DMS153 (cell line): Measurements from ENCODE around the gene JAZF1.
"Not testable (repeated sequence)": the region's sequence is repeated elsewhere in the genome, so short reads cannot be mapped to it uniquely, and the experiment has no call there.

Experiments
- DNase-seq: peaks from one replicate; lab custom pipeline; 2025; lab: John Stamatoyannopoulos, UW

Gene JAZF1

GRCh38 chr7:27940341-27940740 lies 240.3 kb downstream of the JAZF1 start:
- no peak for DNase-seq

GRCh38 chr7:27939893-27940292 lies 240.7 kb downstream of the JAZF1 start:
- no peak for DNase-seq

GRCh38 chr7:27936768-27937102 lies 243.9 kb downstream of the JAZF1 start:
- no peak for DNase-seq

- peak; percentile 66 for DNase-seq
These were observed 244.4 kb downstream of the JAZF1 start for GRCh38 chr7:27936047-27936767.

GRCh38 chr7:27933671-27934565 lies 246.7 kb downstream of the JAZF1 start:
- peak; percentile 52 for DNase-seq

- no peak for DNase-seq
These were observed 249.6 kb downstream of the JAZF1 start for GRCh38 chr7:27930910-27931476.

GRCh38 chr7:27929127-27929526 lies 251.5 kb downstream of the JAZF1 start:
- no peak for DNase-seq

- no peak for DNase-seq
These were observed 252.6 kb downstream of the JAZF1 start for GRCh38 chr7:27928001-27928400.

- DNase-seq: no peak
These were observed 254.9 kb downstream of the JAZF1 start for GRCh38 chr7:27925573-27926201.

- no peak for DNase-seq
These were observed 257.0 kb downstream of the JAZF1 start for GRCh38 chr7:27923642-27923980.

- DNase-seq: no peak
These were observed 257.5 kb downstream of the JAZF1 start for GRCh38 chr7:27922907-27923641.

GRCh38 chr7:27922389-27922788 lies 258.2 kb downstream of the JAZF1 start:
- DNase-seq: not testable (repeated sequence)

GRCh38 chr7:27921081-27921836 lies 259.3 kb downstream of the JAZF1 start:
- peak; percentile 76 for DNase-seq

- DNase-seq: no peak
These were observed 260.2 kb downstream of the JAZF1 start for GRCh38 chr7:27920281-27920946.

GRCh38 chr7:27918503-27918902 lies 262.1 kb downstream of the JAZF1 start:
- no peak for DNase-seq

- no peak for DNase-seq
These were observed 262.8 kb downstream of the JAZF1 start for GRCh38 chr7:27917774-27918314.

GRCh38 chr7:27917119-27917518 lies 263.5 kb downstream of the JAZF1 start:
- DNase-seq: peak; percentile 68

GRCh38 chr7:27916372-27916771 lies 264.2 kb downstream of the JAZF1 start:
- DNase-seq: no peak

GRCh38 chr7:27914409-27914808 lies 266.2 kb downstream of the JAZF1 start:
- no peak for DNase-seq

GRCh38 chr7:27912751-27913150 lies 267.8 kb downstream of the JAZF1 start:
- no peak for DNase-seq
